Airway epithelial cell (primary cell): ENCODE results near the gene G3BP1. TPM values are rescaled to one million over a fixed set of nuclear protein-coding genes. Genes with fewer than 3 reads are reported as not detected.

Source experiments
- total RNA-seq: library from RNA; depleted of rRNA; stranded (reverse); fragments of >200 nt; gene quantifications from 2 replicates; pipeline ENCODE4 v1.2.3, GENCODE V29; 2015

Gene G3BP1
- total RNA-seq: 124 and 140 TPM in 2 replicates

DNA sequence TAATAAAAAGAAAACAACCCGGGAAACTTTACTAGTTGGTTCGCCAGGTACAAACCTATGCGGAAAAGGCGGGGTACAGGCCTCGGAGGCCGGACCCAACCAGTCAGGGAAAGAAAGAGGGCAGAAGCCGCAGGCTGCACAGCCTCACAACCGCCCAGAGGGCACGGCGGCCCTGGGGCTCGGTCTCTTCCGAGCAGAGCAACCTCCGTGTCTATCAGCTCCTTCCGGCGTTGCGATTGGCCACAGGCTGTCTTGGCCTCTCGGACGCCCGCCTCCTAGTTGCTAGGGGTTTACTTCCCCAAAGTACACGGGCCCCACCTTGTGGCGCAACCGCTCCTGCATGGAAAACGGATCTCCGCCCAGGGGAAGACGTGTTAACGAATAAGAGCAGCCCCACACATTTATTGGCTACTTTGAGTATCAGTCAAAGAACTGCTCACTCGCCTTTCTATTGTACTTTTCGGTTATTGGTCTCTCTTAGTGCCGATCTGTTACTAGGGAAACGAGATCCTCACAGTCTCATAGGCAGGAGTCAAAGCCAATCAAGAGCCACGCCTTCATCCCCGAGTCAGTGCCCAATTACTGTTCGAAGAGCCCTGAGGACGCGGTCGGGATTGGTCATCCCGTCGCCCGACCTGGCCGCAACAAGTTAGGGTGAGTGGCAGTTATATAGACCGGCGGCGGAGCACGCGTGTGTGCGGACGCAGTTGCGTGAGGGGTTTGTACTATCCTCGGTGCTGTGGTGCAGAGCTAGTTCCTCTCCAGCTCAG, at the start of gene G3BP1:
G3BP1 (plus strand) TSS at position 696 of the 770 bp plus-strand sequence. CDS start 14,667 bp downstream, outside the sequence.

DNA sequence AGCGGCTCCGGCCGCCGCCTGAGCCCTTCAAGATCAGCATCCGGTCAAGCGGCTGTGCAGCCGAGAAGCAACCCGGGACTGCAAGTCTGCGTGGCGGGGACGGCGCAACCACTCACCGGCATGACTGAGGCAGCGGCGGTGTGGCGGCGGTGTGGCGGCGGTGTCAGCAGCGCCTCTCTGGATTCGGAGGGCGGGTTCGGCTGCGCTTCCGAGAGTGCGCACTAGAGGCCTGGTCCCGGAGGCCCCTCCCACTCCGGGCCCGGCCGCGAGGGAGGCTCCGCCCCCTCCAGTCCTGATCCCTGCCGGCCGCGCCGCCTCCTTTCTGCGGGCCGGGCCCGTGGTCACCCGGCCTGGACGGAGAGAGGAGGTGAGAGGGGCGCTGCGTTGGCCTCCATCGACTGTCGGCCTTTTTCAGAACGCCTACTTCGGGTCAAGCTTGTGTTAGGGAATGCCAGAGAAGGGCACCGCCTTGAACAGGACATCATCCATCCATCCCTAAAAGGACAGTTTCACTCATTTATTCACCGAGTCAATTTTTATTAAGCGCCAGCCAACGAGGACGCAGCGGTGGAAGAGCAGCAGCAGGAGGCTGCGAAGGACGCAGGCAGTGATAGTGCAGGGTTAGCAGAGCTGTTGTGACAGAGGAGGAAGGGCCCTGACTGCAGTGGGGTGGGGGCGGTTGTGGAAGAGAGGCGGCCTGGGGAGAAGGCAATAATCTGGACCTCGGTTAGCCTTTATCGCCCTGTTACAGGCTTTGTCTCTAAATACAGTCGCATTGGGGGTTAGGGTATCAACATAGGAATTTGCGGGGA, 13.1 kb upstream of the G3BP1 start, which contains the start of gene ATOX1:
ATOX1 (minus strand) TSS at position 202 of the 812 bp plus-strand sequence; CDS start at position 122, 80 bp downstream.

Other genes starting within 250 kb of the G3BP1 start
- gene FAT2, start 180.6 kb upstream of the G3BP1 start, total RNA-seq: 121 and 180 TPM in 2 replicates
- gene SPARC, start 85.0 kb upstream of the G3BP1 start, total RNA-seq: 129 and 176 TPM in 2 replicates
- gene ATOX1, start 13.3 kb upstream of the G3BP1 start, total RNA-seq: 139 and 206 TPM in 2 replicates
- not detected in 2 replicates for gene GLRA1, start 152.9 kb downstream of the G3BP1 start, total RNA-seq